T-helper 1 cell treated with Interleukin-12 subunit alpha and Interleukin-12 subunit beta and Interleukin-4 antibody, amounts not matched to agents 30 μg/mL and 1 μg/mL, for 36 hours (primary cell): ENCODE measurements around the gene CHRM1.

ENCODE experiments used
- H3K27ac Mint-ChIP-seq: one replicate; pipeline ENCODE4 v1.8.0; 2021; ENCODE audit warnings: mild to moderate bottlenecking, mixed read lengths
- H3K27me3 Mint-ChIP-seq: one replicate; pipeline ENCODE4 v1.8.0; 2021; ENCODE audit warnings: low read depth, mixed read lengths
- H3K36me3 Mint-ChIP-seq: one replicate; pipeline ENCODE4 v1.8.0; 2021; ENCODE audit warnings: low read depth, mixed read lengths
- H3K4me1 Mint-ChIP-seq: one replicate; pipeline ENCODE4 v1.8.0; 2021; ENCODE audit warnings: low read depth, mixed read lengths
- H3K4me3 Mint-ChIP-seq: one replicate; pipeline ENCODE4 v1.8.0; 2021; ENCODE audit warnings: mild to moderate bottlenecking, moderate library complexity, mixed read lengths
- H3K9me3 Mint-ChIP-seq: one replicate; pipeline ENCODE4 v1.8.0; 2021; ENCODE audit warnings: mixed read lengths

The CHRM1 gene

DNA sequence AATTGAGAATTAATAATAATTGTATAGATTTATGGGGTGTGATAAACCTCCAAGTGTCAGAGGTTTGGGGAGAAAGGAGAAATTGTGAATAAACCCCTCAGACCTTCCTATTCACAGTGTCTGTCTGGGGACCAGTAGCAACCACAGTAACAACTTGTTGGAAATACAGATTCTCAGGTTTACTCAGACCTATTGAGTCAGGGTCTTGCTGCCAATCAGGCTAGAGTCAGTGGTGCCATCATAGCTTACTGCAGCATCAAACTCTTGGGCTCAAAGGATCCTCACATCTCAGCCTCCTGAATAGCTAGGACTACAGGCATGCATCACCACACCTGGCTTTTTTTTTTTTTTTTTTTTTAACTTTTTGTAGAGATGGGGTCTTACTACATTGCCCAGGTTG, 23.1 kb downstream of the CHRM1 start:
- Mint-ChIP-seq H3K27me3 (peaks cover 26% of the 10 kb centered on the region), H3K4me3 (no peak overlapping the region), H3K9me3 (no peaks in the 10 kb centered on the region), H3K36me3 (no peaks in the 10 kb centered on the region), H3K4me1 (peaks cover 9% of the 10 kb centered on the region), H3K27ac (no peak overlapping the region)

DNA sequence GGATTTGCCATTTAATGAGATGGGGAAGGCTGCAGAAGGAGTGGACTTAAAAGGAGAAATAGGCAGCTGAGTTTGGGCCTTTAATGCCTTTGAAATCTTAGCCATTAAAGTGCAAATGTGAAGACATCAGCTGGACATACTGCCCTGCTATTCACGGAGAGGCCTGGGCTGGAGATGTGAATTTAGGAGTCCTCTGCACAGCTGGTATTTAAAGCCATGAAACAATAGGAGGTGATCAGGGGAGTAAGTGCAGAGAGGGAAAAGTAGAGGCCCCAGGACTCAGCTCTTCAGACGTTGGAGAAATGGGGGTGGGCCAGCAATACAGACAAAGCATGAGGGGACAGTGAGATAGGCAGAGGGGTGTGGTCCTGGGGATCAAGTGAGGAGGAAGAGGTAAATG, 23.9 kb downstream of the CHRM1 start:
- H3K27me3 Mint-ChIP-seq, result peaks cover 26% of the 10 kb centered on the region
- no peak overlapping the region for H3K4me3 Mint-ChIP-seq
- no peaks in the 10 kb centered on the region for H3K9me3 Mint-ChIP-seq
- no peak overlapping the region for H3K27ac Mint-ChIP-seq
- no peaks in the 10 kb centered on the region for H3K36me3 Mint-ChIP-seq
- H3K4me1 Mint-ChIP-seq, result peaks cover 8% of the 10 kb centered on the region

DNA sequence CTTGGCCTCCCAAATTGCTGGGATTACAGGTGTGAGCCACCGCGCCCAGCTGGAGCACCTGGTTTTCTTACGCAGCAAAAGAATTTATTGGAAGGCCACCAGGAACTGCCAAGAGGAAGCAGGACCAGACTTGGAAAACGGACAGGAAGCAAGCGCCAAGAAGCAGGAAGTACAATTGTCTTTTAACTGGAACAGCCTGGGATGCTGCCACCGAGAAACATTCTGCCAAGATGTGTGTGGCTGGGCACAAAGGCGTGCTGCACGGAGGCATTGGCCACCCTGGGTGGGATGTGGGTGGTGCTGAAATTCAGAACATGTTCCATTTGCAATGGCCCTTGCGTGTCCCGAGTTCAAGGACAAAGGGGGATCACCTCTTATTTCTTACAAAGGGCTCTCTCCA, 25.1 kb downstream of the CHRM1 start:
- Mint-ChIP-seq H3K36me3 (no peaks in the 10 kb centered on the region), H3K4me3 (no peak overlapping the region), H3K27me3 (peaks cover 26% of the 10 kb centered on the region), H3K27ac (no peak overlapping the region), H3K4me1 (peaks cover 5% of the 10 kb centered on the region), H3K9me3 (no peaks in the 10 kb centered on the region)

DNA sequence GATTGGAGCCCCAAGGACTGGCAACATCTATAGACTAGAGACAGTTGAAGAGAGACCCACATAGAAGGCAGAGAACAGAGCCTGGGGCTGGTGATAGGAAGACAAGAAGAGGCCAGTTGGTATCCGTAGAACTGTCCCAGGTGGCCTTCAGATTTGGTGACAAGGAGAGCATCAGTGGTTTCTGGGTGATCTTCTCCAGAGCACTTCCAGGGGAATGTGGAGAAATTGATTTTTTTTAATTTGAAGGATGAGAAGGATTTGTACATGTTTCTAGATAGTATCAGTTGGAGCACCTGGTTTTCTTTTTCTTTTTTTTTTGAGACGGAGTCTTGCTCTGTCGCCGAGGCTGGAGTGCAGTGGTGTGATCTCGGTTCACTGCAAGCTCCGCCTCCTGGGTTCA, 25.7 kb downstream of the CHRM1 start:
- Mint-ChIP-seq H3K36me3 (no peaks in the 10 kb centered on the region), H3K4me1 (peaks cover 5% of the 10 kb centered on the region), H3K27ac (no peak overlapping the region), H3K9me3 (no peaks in the 10 kb centered on the region), H3K27me3 (peaks cover 25% of the 10 kb centered on the region), H3K4me3 (no peak overlapping the region)

DNA sequence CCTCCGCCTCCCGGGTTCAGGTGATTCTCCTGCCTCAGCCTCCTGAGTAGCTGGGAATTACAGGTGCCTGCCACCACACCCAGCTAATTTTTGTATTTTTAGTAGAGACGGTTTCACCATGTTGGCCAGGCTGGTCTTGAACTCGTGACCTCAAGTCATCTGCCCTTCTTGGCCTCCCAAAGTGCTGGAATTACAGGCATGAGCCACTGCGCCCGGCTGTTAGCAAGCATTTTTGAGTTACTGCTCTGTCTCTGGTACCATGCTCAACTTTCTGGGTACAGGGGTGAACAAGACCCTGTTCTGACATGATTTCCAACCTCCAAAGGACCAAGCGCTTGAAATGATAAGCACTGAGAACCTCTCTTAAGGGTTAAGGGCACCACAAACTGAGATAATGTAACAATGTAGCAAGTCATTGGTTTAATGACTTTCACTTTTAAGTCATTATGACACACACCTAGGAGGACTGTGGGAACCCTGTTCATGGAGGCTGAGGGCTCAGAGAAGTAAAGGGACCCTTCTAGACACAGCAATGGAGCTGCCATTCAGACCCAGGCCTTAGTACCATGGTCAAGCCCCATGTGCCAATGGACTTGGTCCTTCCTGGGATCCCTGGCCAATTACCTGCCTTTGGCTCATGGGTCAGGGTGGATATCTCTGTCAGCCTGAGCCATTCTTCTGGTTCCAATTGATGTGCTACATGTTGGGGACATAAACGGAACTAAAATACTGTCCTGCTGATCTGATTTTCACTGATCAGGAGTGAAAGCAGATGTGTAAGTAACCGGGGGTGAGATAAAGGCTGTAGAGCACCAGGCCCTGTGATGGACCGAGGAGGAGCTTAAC, 28.9 kb downstream of the CHRM1 start:
- Mint-ChIP-seq H3K9me3 (no peaks in the 10 kb centered on the region), H3K36me3 (peaks cover 20% of the 10 kb centered on the region), H3K27ac (no peak overlapping the region), H3K4me1 (peaks cover 14% of the 10 kb centered on the region), H3K27me3 (peaks cover 12% of the 10 kb centered on the region), H3K4me3 (no peak overlapping the region)

DNA sequence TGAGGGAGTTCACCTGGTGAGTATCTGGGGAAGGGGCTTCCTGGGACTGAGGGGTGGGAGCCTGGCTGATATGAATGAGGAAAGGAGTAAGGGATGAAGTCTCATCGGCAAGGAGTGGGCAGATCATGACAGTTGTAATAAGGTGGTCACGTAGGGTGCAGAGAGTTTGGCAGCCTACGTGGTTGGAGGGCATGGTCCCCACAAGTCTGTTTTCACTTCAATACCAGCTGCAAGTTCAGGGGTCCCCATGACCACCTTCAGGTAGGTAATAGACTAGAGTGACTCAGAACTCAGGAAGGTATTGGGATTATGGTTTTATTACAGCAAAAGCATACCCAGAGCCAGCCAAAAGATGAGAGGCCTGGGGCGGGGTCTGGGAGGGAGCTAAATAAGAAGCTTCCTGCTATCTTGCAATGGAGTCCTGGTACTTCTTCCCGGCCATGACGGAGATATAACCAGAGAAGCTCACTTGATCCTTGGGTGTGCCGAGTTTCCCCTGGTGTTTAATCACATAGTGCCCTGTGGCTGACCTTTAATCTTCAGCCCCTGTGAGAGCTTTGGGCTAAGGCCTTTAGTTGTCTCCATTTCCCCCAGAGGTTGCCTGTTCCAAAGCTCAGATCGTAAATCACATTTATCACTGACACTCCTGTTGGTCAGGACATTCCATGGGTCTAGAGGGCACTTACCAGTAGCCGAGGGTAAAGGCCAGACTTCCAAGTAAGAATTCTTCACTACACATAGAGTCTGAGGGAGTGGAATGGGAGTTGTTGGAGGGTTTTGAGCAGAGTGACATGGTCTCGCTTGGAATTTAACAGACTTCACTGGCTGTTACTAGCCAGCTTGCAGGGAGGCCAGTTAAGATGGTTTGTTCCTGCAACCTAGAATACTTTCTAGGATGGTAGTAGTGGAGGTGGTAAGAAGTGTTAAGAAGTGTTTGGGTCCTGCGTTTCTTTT, 31.4 kb downstream of the CHRM1 start:
- Mint-ChIP-seq H3K9me3 (no peaks in the 10 kb centered on the region), H3K27ac (peak overlapping the region; percentile 34), H3K27me3 (peaks cover 5% of the 10 kb centered on the region), H3K36me3 (peaks cover 34% of the 10 kb centered on the region), H3K4me3 (no peak overlapping the region), H3K4me1 (peaks cover 23% of the 10 kb centered on the region)

DNA sequence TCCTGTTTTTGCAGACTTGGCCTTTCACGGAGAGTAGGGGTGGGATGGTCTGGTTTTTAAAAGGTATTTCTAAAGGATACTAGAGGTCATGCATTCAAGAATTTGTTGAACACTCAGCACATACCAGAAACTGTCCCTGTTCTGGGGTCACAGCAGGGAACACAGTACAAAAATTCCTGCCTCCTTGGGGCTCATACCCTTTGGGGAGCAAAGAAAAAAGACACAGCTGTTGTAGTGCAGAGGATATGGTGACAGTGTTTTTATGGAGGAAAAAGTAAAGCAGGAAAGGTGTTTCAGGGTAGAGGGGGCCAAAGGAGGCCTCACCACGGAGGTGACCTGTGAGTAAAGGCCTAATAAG, 32.1 kb downstream of the CHRM1 start:
- Mint-ChIP-seq H3K27me3 (no peaks in the 10 kb centered on the region), H3K36me3 (peaks cover 38% of the 10 kb centered on the region)

DNA sequence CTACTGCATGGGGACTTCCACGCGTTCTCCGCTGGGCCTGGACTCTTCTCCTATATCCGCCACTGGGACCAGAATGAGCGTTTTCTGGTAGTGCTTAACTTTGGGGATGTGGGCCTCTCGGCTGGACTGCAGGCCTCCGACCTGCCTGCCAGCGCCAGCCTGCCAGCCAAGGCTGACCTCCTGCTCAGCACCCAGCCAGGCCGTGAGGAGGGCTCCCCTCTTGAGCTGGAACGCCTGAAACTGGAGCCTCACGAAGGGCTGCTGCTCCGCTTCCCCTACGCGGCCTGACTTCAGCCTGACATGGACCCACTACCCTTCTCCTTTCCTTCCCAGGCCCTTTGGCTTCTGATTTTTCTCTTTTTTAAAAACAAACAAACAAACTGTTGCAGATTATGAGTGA, 32.8 kb downstream of the CHRM1 start:
- peaks cover 34% of the 10 kb centered on the region for H3K4me1 Mint-ChIP-seq
- H3K4me3 Mint-ChIP-seq, result no peak overlapping the region
- H3K27ac Mint-ChIP-seq, result no peak overlapping the region
- H3K27me3 Mint-ChIP-seq, result no peaks in the 10 kb centered on the region
- no peaks in the 10 kb centered on the region for H3K9me3 Mint-ChIP-seq
- peaks cover 45% of the 10 kb centered on the region for H3K36me3 Mint-ChIP-seq

More for the DNA sequence above, 32.1 kb downstream of the CHRM1 start:
- no peaks in the 10 kb centered on the region for H3K9me3 Mint-ChIP-seq
- peak overlapping the region; percentile 34 for H3K27ac Mint-ChIP-seq
- H3K4me1 Mint-ChIP-seq, result peaks cover 27% of the 10 kb centered on the region
- no peak overlapping the region for H3K4me3 Mint-ChIP-seq

DNA sequence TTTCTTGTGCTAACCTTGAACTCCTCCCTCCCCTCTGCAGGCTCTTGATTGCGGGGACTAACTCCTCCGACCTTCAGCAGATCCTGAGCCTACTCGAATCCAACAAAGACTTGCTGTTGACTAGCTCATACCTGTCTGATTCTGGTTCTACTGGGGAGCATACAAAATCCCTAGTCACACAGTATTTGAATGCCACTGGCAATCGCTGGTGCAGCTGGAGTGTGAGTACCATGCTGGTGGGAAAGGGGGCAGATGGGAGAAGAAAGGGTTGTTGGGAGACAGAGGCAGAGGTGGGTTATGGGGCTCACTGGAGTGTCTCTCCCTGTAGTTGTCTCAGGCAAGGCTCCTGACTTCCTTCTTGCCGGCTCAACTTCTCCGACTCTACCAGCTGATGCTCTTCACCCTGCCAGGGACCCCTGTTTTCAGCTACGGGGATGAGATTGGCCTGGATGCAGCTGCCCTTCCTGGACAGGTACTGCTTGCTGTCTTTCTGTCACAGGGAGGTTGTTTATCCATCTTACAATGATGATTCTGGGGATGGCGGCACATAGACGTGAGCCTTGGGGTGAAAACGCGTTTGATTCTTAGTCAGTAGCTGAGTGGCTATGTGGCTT, 35.9 kb downstream of the CHRM1 start:
- H3K27me3 Mint-ChIP-seq, result no peaks in the 10 kb centered on the region
- H3K4me3 Mint-ChIP-seq, result no peak overlapping the region
- no peaks in the 10 kb centered on the region for H3K9me3 Mint-ChIP-seq
- peaks cover 67% of the 10 kb centered on the region for H3K36me3 Mint-ChIP-seq
- H3K4me1 Mint-ChIP-seq, result peaks cover 51% of the 10 kb centered on the region
- H3K27ac Mint-ChIP-seq, result peak overlapping the region; percentile 76

DNA sequence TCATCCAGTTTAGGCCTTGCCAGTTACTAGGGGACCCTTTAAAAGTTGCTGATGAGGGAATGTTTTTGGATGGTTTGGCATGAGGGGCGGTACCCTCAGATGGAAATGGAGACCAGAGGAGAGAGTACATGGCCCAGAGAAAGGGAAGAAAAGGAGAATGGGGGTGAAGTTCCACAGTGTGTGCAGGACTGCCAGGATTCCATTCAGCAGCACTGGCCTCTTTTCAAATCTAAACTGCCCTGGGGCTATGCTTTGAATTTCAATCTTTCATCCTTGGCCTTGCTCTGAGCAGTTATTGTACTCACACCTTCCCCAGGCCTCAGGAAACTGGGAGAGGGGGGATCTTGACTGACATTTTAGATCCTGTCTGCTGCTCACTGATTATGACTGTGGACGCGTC, 37.5 kb downstream of the CHRM1 start:
- H3K4me3 Mint-ChIP-seq, result peak overlapping the region; percentile 100
- H3K9me3 Mint-ChIP-seq, result no peaks in the 10 kb centered on the region
- no peaks in the 10 kb centered on the region for H3K27me3 Mint-ChIP-seq
- peaks cover 54% of the 10 kb centered on the region for H3K36me3 Mint-ChIP-seq
- H3K4me1 Mint-ChIP-seq, result peaks cover 53% of the 10 kb centered on the region
- H3K27ac Mint-ChIP-seq, result peak overlapping the region; percentile 100

DNA sequence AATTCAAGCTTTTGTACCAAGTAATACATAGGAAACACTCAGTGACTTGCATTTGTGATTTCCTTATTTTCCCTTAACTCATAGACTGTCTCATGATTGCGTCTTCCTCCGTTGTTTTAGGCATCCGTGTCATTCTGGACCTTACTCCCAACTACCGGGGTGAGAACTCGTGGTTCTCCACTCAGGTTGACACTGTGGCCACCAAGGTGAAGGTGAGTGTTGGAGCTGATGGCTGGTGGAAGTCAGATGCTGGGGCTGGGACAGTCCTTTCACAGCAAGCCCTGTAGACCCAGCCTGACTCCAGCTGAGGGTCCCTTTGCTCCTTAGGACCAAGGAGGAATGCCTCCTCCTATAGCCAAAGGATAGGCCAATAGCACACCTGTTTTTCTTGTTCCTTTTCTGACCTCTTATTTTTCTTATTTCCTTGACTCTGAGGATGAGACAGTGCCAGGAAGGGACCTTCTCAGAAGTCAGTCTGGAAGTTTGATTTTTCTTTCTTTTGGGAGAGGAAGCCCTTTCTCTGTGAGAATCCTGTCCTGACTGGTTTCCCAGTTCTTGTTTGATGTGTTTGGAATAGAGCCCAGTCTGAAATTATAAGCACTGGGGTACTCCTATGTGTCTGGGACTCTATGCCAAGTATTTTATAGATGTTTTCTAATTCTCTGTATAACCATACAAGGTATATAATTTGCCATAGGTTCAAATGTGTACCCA, 38.2 kb downstream of the CHRM1 start:
- Mint-ChIP-seq H3K4me3 (peak overlapping the region; percentile 100), H3K27me3 (no peaks in the 10 kb centered on the region), H3K4me1 (peaks cover 51% of the 10 kb centered on the region), H3K27ac (peak overlapping the region; percentile 100), H3K36me3 (peaks cover 50% of the 10 kb centered on the region), H3K9me3 (no peaks in the 10 kb centered on the region)

DNA sequence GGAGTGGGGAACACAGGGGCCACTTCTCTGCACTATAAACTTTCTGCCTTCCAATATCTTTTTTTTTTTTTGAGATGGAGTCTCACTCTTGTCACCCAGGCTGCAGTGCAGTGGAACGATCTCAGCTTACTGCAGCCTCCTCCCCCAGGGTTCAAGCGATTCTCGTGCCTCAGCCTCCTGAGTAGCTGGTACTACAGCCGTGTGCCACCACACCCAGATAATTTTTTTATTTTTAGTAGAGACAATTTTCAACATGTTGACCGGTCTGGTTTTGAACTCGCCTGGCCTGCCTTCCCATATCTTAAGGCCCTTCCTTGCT, 38.8 kb downstream of the CHRM1 start:
- Mint-ChIP-seq H3K4me3 (peak overlapping the region; percentile 100), H3K36me3 (peaks cover 51% of the 10 kb centered on the region), H3K27me3 (no peaks in the 10 kb centered on the region), H3K27ac (peak overlapping the region; percentile 100), H3K9me3 (no peaks in the 10 kb centered on the region), H3K4me1 (peaks cover 54% of the 10 kb centered on the region)

DNA sequence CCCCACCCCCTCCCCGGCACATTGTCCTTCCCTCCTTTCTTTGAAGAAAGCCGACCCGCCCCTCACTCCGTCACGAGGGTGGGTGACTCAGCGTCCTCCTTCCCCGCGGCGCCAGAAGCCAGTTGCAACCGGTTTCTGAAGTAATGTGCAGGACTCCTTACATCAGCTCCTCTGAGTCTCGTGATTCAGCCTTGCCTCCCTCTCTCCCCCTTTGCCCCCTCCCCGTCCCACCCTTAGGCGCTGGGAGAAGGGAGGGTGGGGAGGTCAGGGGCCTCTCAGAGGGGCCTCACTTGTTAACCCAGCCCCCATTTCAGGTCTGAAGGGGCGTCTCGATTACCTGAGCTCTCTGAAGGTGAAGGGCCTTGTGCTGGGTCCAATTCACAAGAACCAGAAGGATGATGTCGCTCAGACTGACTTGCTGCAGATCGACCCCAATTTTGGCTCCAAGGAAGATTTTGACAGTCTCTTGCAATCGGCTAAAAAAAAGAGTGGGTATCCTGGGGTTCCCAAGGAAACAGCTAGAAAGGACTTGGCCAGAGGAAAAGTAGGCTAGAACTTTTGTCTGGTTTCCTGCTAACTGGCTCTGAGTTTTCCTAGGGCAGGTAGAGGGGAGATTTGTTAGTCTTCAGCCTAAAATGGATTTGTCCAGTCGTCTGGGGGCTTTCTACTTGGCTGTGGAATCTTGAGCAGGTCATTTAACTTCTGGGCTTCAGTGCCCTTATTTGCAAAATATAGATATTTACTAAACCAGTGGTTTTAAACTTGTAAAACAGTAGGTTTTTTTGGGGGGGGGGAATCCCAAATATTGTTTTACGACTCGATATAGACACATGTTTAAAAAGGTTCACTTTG, 39.4 kb downstream of the CHRM1 start:
- Mint-ChIP-seq H3K27me3 (no peaks in the 10 kb centered on the region), H3K36me3 (peaks cover 49% of the 10 kb centered on the region)

More for the DNA sequence above, 39.4 kb downstream of the CHRM1 start:
- Mint-ChIP-seq H3K27ac (peak overlapping the region; percentile 100), H3K9me3 (no peaks in the 10 kb centered on the region), H3K4me3 (peak overlapping the region; percentile 100), H3K4me1 (peaks cover 54% of the 10 kb centered on the region)
